Thyroid gland (tissue), 4 donors: Measurements from ENCODE around the gene ARL8A. TPM values are rescaled to one million over a fixed set of nuclear protein-coding genes. Genes with fewer than 3 reads are reported as not detected.

Experiments
- DNase-seq, 2 donors: peaks; one replicate each; pipeline ENCODE4 v3.0.0-alpha.2; 2019
- H3K27ac ChIP-seq, 3 donors: fragments of 200-600 bp; sonication (generic); 1 replicate in 2 of 3; 2 replicates in 1 of 3; pipeline ENCODE4 v1.5.1; 2016 to 2019; ENCODE audit warnings: mild to moderate bottlenecking in 1 of 3, moderate library complexity in 1 of 3
- H3K27me3 ChIP-seq: fragments of 200-600 bp; sonication (generic); one replicate; pipeline ENCODE4 v1.5.1; 2019
- H3K36me3 ChIP-seq, 2 donors: fragments of 200-600 bp; sonication (generic); one replicate each; pipeline ENCODE4 v1.5.1; 2016 to 2019
- H3K4me1 ChIP-seq, 2 donors: fragments of 200-600 bp; sonication (generic); one replicate each; pipeline ENCODE4 v1.5.1; 2017 to 2019
- H3K4me3 ChIP-seq, 3 donors: fragments of 200-600 bp; sonication (generic); replicated peaks in 1 of 3; 1 replicate in 2 of 3; 2 replicates in 1 of 3; pipeline ENCODE4 v1.5.1; 2016; ENCODE audit warnings: mild to moderate bottlenecking in 1 of 3
- H3K9me3 ChIP-seq: fragments of 200-600 bp; sonication (generic); one replicate; pipeline ENCODE4 v1.5.1; 2017
- CTCF ChIP-seq, 6 experiments: fragments of 200-600 bp in 3 of 6; fragments of 450-650 bp in 3 of 6; sonication (generic) in 3 of 6; IDR thresholded peaks; one replicate each; pipeline ENCODE4 v1.5.1; 2016 to 2019; ENCODE audit warnings: antibody characterized with exemption in 6 of 6, mild to moderate bottlenecking in 2 of 6, inconsistent platforms in 1 of 6, moderate library complexity in 1 of 6
- POLR2A ChIP-seq, 2 donors: fragments of 450-650 bp; IDR thresholded peaks; one replicate each; pipeline ENCODE4 v1.6.1; 2017; ENCODE audit warnings: antibody characterized with exemption in 2 of 2, mild to moderate bottlenecking in 2 of 2, moderate library complexity in 1 of 2
- WGBS, 2 donors: methylation state at CpG; one replicate each; pipeline ENCODE4 v1.1.5; 2017; 5-methylcytosine and 5-hydroxymethylcytosine counted together
- intact Hi-C: fragments of 100-400 bp; cut with DNase I; formaldehyde crosslinking; loops from one replicate; pipeline ENCODE4 v1.15.1; 2023
- total RNA-seq, 4 donors: library from RNA; depleted of rRNA; stranded (reverse); fragments of >200 nt; gene quantifications; one replicate each; pipeline ENCODE4 v1.2.3, GENCODE V29; 2016

The ARL8A gene
- total RNA-seq, 4 donors from 2014 or later: 31.2 to 38.6 (median 35.0) TPM

- Histone ChIP-seq H3K27ac (no peak overlapping the region), H3K4me3 (no peak overlapping the region), H3K4me1 (peaks cover 6 to 12% of the 10 kb centered on the region in 2 donors), H3K9me3 (no peaks in the 10 kb centered on the region), H3K36me3 (no peaks in the 10 kb centered on the region), H3K27me3 (no peaks in the 10 kb centered on the region)
- no peak for TF ChIP-seq CTCF (IDR thresholded peaks at IDR 0.05)
- no peak for TF ChIP-seq POLR2A (IDR thresholded peaks at IDR 0.05)
- DNase-seq: peak; percentile 79 to 81
- intact Hi-C loops: no loop called here
- WGBS, 2 donors: 24 to 70% methylated on average over 2 to 7 of the region's 8 CpGs
Measured at GRCh38 chr1:202155478-202156021, 11.0 kb upstream of the ARL8A start.

GRCh38 chr1:202154766-202155477 is 10.4 kb upstream of the ARL8A start:
- DNase-seq: peak; percentile 51 to 63
- no peaks in the 10 kb centered on the region for H3K9me3 ChIP-seq
- H3K36me3 ChIP-seq: no peaks in the 10 kb centered on the region
- H3K4me3 ChIP-seq: no peak overlapping the region
- H3K27ac ChIP-seq: no peak overlapping the region
- intact Hi-C loops: no loop called here
- TF ChIP-seq POLR2A (IDR thresholded peaks at IDR 0.05) (no peak), CTCF (IDR thresholded peaks at IDR 0.05) (peak in 4 of 6 experiments; percentile 20 to 48 (median 37))
- H3K4me1 ChIP-seq: peaks cover 6 to 12% of the 10 kb centered on the region in 2 donors
- no peaks in the 10 kb centered on the region for H3K27me3 ChIP-seq
- 35 to 39% methylated on average over 10 to 11 of the region's 11 CpGs for WGBS, 2 donors

DNA sequence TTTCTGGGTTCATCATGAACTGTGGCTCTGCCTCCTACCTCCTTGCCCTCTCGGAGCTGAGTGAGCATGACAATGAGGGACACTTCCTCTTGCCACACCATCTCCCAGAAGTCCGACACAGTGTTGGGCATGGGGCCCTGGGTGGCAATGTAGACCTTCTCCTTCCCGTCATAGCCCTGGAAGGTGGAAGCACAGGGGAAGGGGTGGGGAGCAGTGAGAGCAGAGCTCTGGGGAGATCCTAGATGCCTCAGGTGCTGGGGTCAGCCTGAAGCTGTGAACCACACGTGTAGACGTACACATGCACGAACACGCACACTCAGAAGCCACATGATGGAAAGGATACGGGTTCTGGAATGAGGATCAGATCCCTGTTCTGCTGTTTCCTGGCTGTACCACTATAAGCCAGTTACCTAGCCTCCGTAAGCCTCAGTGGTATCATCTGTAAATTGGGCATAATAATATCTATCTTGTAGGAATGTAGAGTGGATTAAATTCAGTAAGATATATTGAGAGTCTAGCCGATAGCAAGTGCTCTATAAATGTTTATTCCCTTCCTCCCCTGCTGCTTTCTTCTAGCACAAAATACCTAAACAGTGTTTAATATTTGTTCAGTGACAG is 9.7 kb upstream of the ARL8A start:
- intact Hi-C loops: no loop called here
- 90 to 96% methylated on average over 10 of the region's 10 CpGs for WGBS, 2 donors

GRCh38 chr1:202153284-202153683 is 8.7 kb upstream of the ARL8A start:
- TF ChIP-seq CTCF (IDR thresholded peaks at IDR 0.05) (no peak), POLR2A (IDR thresholded peaks at IDR 0.05) (no peak)
- intact Hi-C loops: no loop called here
- Histone ChIP-seq H3K4me3 (no peak overlapping the region), H3K27me3 (no peaks in the 10 kb centered on the region), H3K9me3 (no peaks in the 10 kb centered on the region), H3K36me3 (no peaks in the 10 kb centered on the region), H3K4me1 (peaks cover 6 to 12% of the 10 kb centered on the region in 2 donors), H3K27ac (no peak overlapping the region)
- 90 to 92% methylated on average over 4 of the region's 4 CpGs for WGBS, 2 donors
- no peak for DNase-seq

More for the DNA sequence above, 9.7 kb upstream of the ARL8A start:
- Histone ChIP-seq H3K27me3 (no peaks in the 10 kb centered on the region), H3K36me3 (no peaks in the 10 kb centered on the region), H3K27ac (no peak overlapping the region), H3K4me1 (peaks cover 6 to 12% of the 10 kb centered on the region in 2 donors), H3K4me3 (no peak overlapping the region), H3K9me3 (no peaks in the 10 kb centered on the region)
- no peak for DNase-seq
- TF ChIP-seq CTCF (IDR thresholded peaks at IDR 0.05): no peak
- TF ChIP-seq POLR2A (IDR thresholded peaks at IDR 0.05): no peak

DNA sequence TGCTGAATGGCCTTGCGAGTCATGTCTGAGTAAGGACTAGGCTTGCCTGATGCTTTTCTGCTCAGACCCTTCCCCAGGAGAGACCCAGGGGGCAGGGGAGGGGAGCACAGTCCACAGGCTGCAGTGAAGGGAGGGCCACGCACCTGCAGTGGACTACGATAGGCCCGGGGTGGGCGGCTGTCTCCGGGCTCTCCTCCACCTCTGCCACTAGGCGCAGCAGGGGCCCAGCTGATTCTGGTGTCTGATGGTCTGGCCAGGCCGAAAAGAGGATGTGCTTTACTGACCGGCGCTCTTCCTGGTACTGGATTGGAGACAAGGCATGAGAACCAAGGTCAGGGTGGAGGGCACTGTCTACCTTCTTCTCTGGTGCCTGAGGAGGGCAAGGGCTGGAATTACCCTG is 7.9 kb upstream of the ARL8A start:
- 88 to 93% methylated on average over 1 to 10 of the region's 10 CpGs for WGBS, 2 donors
- DNase-seq: no peak
- no peak for TF ChIP-seq CTCF (IDR thresholded peaks at IDR 0.05)
- no peak for TF ChIP-seq POLR2A (IDR thresholded peaks at IDR 0.05)
- no peak overlapping the region for H3K27ac ChIP-seq
- no peaks in the 10 kb centered on the region for H3K27me3 ChIP-seq
- intact Hi-C loops: no loop called here
- no peaks in the 10 kb centered on the region for H3K36me3 ChIP-seq
- peaks cover 6 to 12% of the 10 kb centered on the region in 2 donors for H3K4me1 ChIP-seq
- no peaks in the 10 kb centered on the region for H3K9me3 ChIP-seq
- H3K4me3 ChIP-seq: no peak overlapping the region
